HG02938 (cell line): Measurements from ENCODE around the gene NIM1K.
"Not testable (repeated sequence)": the region's sequence is repeated elsewhere in the genome, so short reads cannot be mapped to it uniquely, and the experiment has no call there.

Experiments used
- ATAC-seq: cut with Tn5 transposase; IDR thresholded peaks from one replicate; pipeline ENCODE4 v1.9.1; 2021; ENCODE audit warnings: mild to moderate bottlenecking, moderate library complexity; ENCODE audit not compliant: unreplicated experiment

NIM1K gene

DNA sequence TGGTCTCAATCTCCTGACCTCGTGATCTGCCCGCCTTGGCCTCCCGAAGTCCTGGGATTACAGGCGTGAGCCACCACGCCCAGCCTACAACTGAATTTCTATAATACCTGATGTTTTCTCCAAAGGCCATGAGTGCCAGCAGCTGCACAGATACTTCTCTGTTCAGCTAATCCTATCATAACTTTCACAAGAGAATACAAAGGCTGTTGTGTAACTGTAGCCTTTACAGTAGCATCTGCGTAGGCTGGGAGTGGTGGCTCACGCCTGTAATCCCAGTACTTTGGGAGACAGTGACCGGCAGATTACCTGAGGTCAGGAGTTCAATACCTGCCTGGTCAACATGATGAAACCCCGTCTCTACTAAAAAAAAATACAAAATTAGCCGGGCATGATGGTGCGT is 8.9 kb upstream of the NIM1K start:
- not testable (repeated sequence) for ATAC-seq

DNA sequence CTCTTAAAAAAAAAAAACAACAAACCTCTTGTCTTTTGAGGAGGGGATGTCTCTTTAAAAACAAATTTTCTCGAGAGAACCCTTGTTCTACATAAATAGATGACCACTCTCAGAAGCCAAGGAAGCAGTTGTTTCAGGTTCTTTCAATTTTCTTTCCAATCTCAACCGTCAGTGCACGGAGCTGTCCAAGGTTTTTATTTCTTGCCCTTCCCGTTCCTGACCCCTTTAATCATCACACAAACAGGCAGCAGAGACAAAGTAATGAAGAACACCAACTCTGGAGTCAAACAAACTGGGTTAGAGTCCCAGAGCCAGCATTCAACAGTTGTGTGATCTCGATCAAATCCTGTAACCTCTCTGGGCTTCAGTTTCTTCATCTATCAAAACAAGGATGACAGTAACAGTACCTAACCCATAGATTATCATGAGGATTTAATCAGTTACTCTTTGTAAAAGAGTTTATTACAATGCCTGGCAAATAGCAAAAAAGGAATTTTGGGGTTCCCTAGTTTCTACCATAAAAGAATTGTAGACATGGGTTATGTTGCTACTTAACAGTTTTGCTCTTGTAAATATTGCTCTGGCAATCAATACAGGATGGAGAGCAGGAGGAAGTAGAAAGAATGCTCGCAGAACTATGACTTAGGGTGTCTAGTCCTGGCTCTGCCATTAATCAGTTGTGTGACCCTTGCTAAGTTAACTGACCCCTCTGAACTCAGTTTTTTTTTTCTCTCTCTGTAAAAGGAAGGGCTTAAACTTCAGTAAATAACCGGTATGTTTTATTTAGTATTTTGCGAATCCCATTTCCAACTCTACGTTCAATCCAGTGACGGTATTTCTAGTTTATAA is 1.0 kb upstream of the NIM1K start:
- no peak for ATAC-seq

DNA sequence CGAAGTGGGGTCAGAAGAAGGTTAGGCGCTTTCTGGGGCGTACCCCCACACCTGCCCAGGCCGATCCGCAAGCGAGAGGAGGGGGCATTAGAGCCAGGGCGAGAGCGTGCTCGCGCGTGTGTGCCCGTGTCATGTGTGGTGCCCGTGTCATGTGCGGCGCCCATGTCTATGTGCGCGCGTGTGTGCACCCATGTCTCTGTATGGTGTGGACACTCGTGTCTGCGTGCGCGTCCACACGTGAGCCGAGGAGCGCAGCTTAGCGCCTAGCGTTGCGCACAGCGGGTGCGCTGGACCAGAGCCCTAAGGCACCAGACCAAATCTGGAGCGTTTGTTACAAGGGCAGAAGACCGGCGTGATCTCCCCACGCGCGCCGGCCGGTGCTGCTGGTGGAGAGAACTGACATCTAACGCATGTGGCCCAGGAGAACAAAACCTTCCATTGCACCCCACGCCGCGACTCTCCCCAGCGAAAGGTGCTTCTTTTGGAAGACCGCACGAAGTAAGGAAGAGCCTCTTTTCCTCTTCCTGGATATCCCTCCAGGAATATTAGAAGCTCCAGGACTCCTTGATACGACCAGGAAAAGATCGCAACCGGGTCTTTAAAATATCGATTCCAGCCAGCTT is 644 bp downstream of the NIM1K start:
- peak; percentile 17 for ATAC-seq

DNA sequence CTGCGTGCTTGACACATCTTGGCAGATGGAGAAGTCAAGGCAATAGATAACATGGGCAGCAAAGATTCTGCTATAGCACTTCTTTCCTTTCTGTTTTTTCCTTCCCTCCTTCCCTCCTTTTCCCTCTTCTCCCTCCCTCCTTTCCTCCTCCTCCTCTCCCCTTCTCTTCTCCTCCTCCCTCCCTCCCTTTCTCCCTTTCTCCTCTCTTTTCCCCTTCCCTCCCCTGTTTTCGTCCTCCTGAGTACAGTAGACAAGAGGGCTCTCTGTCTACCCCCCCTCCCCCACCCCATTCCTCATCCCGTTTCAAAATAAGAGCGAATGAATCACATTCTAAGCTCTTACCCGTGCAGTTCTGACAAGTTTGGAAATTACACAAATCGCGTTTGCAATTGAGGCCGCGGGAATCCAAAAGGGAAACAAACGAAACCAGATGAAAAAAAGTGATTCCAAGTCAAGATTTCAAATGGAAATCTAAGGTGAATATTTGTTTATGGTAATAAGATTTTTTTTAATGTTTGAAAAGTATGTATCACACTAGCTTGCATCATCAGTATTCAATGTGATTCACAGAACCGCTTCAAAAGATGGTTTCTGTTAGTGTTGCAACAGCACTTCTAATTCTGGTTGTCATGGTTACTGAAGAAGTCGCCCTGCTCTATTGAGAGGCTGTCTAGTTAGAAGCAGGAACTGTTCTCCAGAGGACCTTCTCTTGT is 1.3 kb downstream of the NIM1K start:
- ATAC-seq: peak; percentile 81

GRCh38 chr5:43193894-43194265 is 1.9 kb downstream of the NIM1K start:
- peak; percentile 14 for ATAC-seq

DNA sequence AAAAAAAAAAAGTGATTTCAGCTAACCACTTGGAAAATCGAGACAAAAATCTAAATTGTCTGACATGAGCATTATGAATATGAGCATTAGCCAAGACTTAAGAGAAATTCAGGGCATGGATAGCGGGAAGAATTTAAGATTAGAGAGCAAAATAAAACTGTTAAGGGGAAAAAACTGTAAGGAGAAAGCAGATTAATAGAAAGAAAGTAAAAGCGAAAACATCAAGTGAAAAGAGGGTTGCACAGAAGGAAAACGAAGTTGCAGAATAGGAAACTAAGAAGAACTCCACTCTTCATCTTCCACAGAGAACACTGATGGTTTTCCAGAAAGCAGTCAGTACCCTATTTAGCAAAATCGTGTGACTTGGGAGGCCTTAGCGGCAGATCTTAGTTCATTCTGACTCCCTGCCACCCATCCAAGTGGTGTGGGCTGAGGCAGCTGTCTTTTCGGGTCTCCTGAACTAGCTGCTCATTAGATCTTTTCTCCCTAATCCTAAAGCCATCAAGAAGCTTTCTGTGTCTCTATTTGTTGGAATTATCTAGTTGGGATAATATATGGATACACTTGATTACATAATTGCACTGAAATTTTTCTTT is 3.7 kb downstream of the NIM1K start:
- no peak for ATAC-seq

DNA sequence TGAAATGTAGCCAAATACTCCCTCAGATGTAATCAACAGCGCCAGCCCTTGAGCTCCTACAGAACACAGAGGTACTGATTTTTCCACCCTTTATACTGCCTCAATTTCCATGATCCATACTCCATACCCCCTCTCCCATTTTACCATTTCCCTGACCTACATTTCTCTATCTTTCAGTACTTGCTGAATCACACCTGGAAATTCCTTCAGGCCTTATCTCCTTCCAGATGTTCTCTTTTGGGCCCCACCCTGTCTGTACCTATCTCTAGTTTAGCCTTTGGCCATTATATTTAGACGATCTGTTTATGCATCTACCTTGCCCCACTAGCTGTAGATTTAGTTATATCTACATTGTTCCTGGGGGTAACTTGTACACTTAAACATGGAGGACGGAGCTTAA is 5.5 kb downstream of the NIM1K start:
- ATAC-seq: no peak

GRCh38 chr5:43201442-43201841 is 9.4 kb downstream of the NIM1K start:
- ATAC-seq: not testable (repeated sequence)

GRCh38 chr5:43202380-43202779 is 10.4 kb downstream of the NIM1K start:
- ATAC-seq: no peak

DNA sequence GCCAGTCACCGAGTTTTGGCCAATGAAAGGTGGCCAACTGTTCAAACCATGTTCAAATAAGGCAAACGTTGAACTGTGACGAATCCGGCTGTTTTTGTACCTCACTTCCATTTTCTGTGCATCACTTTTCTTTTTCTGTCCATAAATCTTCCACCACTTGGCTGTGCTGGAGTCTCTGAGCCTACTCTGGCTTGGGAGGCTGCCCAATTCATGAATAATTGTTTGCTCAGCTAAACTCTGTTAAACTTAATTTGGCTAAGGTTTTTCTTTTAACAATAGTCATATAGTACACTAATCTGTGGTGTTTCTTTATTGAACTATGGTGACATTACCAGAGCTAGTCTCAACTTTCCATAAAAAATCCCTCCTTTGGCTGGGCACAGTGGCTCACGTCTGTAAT is 11.3 kb downstream of the NIM1K start:
- no peak for ATAC-seq

DNA sequence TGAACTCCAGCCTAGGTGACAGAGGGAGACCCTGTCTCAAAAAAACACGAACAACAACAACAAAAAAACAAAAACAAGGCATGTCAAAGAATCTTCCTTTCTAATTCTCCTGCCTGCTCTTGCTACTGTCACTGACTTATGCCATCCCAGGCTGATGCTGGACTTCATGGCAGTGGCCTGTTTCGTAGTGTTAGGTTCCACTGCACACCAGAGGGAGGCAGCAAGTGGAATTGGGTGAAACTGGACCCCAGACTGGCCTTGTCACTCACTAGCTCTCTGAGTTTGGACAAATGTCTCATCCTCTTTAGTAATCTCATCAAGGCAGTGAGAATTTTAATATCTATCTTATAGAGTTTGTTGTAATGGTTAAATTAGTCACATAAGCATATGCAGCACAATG is 12.9 kb downstream of the NIM1K start:
- ATAC-seq: no peak

DNA sequence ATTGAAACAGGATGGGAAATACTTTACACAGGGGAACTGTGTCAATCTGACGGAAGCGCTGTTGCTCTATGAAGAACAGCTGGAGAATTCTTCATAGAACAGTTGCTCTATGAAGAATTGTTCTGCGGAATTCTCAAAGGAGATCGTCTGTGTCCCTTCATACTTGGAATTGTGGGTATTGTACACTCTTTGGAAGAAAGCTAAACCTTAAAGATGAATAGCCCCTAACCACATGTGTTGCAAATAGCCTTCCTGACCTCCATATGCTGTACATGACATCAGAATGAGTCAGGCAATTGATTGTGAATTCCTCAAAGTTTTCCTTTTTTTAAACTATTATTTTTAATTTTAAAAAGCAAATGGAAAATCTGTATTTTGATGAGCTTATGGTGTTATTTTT is 15.6 kb downstream of the NIM1K start:
- no peak for ATAC-seq

GRCh38 chr5:43208658-43209057 is 16.6 kb downstream of the NIM1K start:
- no peak for ATAC-seq

DNA sequence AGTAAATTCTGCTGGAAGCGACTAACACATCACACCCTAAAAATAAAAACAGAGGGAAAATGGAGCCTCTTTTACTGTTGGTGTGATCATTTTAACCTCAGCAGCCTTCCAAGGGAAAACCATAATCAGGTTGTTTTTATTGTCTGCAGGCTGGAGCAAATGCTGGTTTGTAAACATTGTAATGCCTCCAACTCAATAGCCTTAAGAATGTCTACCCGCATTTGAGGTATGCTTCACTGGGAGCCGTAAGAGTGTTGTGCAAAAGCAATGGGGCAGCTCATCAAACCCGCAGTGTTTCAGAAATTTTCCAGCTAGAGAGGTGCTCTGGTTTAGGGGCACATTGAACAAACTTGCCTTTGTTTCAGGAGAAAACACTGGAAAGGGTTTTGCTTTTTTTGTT is 17.0 kb downstream of the NIM1K start:
- ATAC-seq: no peak

DNA sequence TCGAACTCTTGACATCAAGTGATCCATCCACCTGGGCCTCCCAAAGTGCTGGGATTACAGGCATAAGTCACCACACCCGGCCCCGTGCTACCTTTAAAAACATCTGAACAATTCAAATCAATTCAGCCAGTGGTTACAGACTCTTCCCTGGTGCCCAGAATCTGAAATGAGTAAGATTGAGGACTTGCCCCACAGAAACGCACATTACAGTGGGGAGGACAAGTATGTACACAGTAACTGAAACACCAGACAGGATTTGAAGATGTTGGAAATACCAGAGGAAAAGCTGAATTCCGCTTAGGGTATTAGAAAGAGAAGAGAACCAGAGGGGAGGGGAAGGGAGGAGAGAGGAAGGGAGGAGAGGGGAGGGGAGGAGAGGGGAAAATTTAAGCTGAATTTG is 17.8 kb downstream of the NIM1K start:
- no peak for ATAC-seq

- ATAC-seq: no peak
Observed at GRCh38 chr5:43210570-43210969, 18.5 kb downstream of the NIM1K start.

DNA sequence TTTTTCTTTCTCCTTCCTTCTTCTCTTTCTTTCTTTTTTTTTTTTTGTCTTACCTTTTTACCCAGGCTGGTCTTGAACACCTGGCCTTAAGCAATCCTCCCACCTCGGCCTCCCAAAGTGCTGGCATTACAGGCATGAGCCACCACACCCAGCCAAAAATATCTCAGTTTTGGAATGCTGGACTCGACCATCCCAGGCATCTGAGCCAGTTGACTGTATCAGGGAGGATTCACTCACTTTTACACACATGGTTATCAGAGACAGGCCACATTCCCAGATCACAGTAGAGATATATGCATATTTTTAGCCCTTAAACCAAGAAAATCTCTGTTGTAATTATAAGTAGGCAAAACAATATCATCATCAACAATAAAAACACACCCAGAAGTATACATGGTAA is 21.9 kb downstream of the NIM1K start:
- ATAC-seq: no peak

DNA sequence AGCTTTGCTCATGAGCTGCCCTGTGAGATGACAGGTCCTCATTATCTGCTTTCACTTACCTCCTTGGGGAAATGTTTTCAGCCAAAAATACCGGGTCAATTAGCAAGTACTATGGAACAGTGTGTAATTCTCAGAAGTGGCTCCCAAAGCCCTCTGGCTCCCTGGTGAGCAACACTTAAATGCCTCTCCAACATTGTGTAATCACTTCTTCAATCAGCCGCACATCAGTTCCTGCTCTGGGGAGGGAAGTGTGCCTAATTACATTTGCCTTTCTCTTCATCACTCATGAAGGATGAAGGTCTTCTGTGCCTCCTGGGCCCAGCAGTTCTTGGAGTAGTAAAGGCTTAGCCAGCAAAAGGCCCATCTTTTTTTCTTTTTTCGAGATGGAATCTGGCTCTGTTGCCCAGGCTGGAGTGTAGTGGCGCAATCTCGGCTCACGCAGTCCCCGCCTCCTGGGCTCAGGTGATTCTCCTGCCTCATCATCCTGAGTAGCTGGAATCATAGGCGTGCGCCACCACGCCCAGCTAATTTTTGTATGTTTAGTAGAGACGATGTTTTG is 23.1 kb downstream of the NIM1K start:
- no peak for ATAC-seq

GRCh38 chr5:43216941-43217340 is 24.9 kb downstream of the NIM1K start:
- no peak for ATAC-seq

DNA sequence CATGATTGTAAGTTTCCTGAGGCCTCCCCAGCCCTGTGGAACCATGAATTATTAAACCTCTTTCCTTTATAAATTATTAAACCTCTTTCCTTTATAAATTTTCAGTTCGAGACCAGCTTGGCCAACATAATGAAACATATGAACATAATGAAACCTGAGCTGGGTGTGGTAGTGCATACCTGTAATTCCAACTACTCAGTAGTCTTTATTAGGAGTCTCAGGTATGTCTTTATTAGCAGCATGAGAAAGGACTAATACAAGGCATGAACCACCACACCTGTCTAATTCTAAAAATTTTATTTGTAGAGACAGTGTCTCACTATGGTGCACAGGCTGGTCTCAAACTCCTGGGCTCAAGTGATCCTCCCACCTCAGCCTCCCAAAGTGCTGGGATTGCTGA is 27.1 kb downstream of the NIM1K start:
- no peak for ATAC-seq

DNA sequence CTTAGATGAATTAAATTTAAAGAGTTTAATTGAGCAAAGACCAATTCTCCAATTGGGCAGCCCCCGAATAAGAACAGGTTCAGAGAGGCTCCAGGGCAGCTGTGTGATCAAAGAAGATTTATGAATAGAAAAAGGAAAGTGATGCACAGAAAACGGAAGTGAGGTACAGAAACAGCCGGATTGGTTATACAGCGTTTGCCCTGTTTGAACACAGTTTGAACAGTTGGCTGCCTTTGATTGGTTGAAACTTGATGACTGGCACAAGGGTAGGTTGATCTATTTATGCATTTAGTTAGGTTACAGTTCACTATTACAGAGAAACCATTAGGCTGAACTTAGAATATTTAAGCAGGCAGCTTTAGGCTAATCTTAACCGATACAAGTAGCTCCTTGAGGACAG is 29.5 kb downstream of the NIM1K start:
- ATAC-seq: no peak
